ENCODE measurements around the gene BSCL2. TPM values are rescaled to one million over a fixed set of nuclear protein-coding genes. Genes with fewer than 3 reads are reported as not detected.

The BSCL2 gene
- total and polyA plus RNA-seq, 7 donors = 18.0 to 72.3 (median 46.8) TPM

- intact Hi-C loops (cut with DNase I) = loop anchor here (2.0 kb wide), 2 partner anchors 18 to 24 kb away; partner anchors contain the start of genes C11orf98 and CSKMT
- DNase-seq = peak; percentile 73
- 66 to 71% methylated on average over 32 of the region's 32 CpGs for WGBS, 2 donors
- TF ChIP-seq POLR2A (IDR thresholded peaks at IDR 0.05) (no peak), EP300 (IDR thresholded peaks at IDR 0.05) (no peak)
- Histone ChIP-seq H3K36me3 (peaks cover 11 to 52% (median 26%) of the 10 kb centered on the region in 4 donors), H3K27me3 (no peaks in the 10 kb centered on the region), H3K9me3 (no peaks in the 10 kb centered on the region), H3K4me3 (peak overlapping the region in 2 of 4 donors; percentile 89 to 98), H3K4me1 (peaks cover 0 to 40% (median 31%) of the 10 kb centered on the region in 4 donors), H3K27ac (peak overlapping the region; percentile 89 to 96 (median 94))
Observed at GRCh38 chr11:62646825-62647608, 60.2 kb downstream of the BSCL2 start.

DNA sequence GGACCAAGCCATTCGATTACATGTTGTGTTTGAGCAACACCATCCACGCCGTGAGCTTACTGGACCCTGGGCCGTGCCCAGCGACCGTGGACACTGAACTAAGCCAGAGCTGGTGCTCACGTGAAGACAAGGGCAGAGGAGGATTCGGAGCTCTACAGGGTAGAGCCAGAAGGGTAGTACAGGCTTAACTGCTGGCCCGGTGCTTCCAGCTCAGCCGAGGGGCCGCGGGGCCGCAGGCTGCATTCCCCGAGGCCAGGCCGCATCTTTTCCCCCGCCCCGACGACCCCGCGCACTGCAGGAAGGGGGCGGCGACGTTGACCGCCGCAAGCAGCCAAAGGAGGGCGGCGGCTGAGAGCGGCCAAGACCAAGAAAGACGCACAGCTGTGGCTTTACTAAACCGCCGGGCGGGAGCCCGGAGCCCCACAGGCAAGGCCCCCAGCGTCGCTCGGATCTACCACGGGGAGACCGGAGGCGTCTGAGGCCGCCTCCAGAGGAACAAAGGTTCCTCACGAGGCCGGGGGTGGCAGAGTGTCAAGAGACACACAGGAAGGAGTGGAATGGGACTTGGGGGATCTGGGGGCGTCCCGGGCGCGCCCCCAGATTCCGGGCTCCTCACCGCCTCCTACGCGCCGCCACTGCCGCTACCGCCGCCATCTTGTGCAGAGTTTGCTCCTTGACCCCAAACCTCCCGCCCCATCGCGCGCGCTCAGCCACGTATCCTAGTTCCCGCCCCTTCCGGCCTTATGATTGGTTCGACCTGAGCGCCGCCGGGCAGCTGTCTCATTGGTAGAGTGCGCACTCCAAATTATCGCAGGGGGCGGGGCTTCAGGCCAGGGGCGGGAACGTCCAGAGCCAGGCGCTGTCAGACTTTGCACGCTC is 61.0 kb downstream of the BSCL2 start, which contains the start of gene GANAB:
Gene GANAB (minus strand): TSS at position 668 of the 879 bp plus-strand sequence. CDS start 14 bp downstream, at position 654.
- DNase-seq = peak; percentile 100
- no peaks in the 10 kb centered on the region for H3K27me3 ChIP-seq
- no peaks in the 10 kb centered on the region for H3K9me3 ChIP-seq
- intact Hi-C loops (cut with DNase I) = loop anchor here (2.0 kb wide), 2 partner anchors 19 to 23 kb away; partner anchors contain the start of genes C11orf98 and CSKMT
- peak within 1 kb of the TSS; percentile 63 to 98 (median 86) for H3K4me3 ChIP-seq
- TF ChIP-seq, protein P1, sequence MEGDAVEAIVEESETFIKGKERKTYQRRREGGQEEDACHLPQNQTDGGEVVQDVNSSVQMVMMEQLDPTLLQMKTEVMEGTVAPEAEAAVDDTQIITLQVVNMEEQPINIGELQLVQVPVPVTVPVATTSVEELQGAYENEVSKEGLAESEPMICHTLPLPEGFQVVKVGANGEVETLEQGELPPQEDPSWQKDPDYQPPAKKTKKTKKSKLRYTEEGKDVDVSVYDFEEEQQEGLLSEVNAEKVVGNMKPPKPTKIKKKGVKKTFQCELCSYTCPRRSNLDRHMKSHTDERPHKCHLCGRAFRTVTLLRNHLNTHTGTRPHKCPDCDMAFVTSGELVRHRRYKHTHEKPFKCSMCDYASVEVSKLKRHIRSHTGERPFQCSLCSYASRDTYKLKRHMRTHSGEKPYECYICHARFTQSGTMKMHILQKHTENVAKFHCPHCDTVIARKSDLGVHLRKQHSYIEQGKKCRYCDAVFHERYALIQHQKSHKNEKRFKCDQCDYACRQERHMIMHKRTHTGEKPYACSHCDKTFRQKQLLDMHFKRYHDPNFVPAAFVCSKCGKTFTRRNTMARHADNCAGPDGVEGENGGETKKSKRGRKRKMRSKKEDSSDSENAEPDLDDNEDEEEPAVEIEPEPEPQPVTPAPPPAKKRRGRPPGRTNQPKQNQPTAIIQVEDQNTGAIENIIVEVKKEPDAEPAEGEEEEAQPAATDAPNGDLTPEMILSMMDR (IDR thresholded peaks at IDR 0.05) = no peak
- TF ChIP-seq POLR2A (IDR thresholded peaks at IDR 0.05) (peak; percentile 81 to 86), EP300 (IDR thresholded peaks at IDR 0.05) (no peak), POLR2AphosphoS5 (IDR thresholded peaks at IDR 0.05) (peak; percentile 83 to 97 (median 94))
- peaks cover 0 to 32% (median 23%) of the 10 kb centered on the region in 4 donors for H3K4me1 ChIP-seq
- WGBS, 2 donors = 0% methylated on average over 73 of the region's 73 CpGs
- peaks cover 11 to 53% (median 26%) of the 10 kb centered on the region in 4 donors for H3K36me3 ChIP-seq
- peak within 1 kb of the TSS; percentile 89 to 96 (median 94) for H3K27ac ChIP-seq

DNA sequence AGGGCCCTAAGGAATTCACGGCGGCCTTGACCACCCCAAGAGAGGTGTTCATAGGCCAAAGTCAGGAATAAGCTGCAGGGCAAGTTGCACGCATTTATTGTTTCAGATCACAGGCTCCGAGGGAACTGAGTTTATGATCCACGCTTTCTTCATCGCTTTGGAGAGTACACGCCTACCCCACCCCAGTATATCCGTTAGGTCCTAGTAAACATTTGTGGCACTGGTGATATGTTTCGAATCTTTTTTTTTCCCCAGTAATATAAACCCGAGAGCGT is 61.6 kb downstream of the BSCL2 start:
- Histone ChIP-seq H3K27ac (peak overlapping the region; percentile 89 to 96 (median 94)), H3K27me3 (no peaks in the 10 kb centered on the region), H3K36me3 (peaks cover 11 to 53% (median 26%) of the 10 kb centered on the region in 4 donors), H3K9me3 (no peaks in the 10 kb centered on the region), H3K4me3 (peak overlapping the region; percentile 63 to 98 (median 86)), H3K4me1 (peaks cover 0 to 32% (median 23%) of the 10 kb centered on the region in 4 donors)
- TF ChIP-seq EP300 (IDR thresholded peaks at IDR 0.05) = no peak
- TF ChIP-seq, protein P1 (IDR thresholded peaks at IDR 0.05) = no peak
- no peak for TF ChIP-seq POLR2A (IDR thresholded peaks at IDR 0.05)
- TF ChIP-seq POLR2AphosphoS5 (IDR thresholded peaks at IDR 0.05) = no peak
- 5 to 11% methylated on average over 11 of the region's 11 CpGs for WGBS, 2 donors
- DNase-seq = no peak
- intact Hi-C loops (cut with DNase I) = no loop called here

DNA sequence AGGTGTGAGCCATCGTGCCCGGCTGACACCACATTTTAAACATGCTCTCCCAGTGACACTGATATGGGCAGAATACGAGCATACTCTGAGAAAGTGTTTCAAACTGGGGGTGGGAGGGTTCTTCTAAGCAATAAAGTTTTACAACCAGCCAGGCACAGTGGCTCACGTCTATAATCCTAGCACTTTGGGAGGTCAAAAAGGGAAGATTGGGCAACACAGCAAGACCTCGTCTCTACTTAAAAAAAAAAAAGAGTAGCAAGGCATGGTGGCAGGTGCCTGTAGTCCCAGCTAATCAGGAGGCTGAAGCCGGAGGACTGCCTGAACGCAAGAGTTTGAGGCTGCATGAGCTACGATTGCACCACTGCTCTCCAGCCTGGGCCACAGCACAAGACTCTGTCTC is 63.0 kb downstream of the BSCL2 start:
- 54 to 79% methylated on average over 8 of the region's 8 CpGs for WGBS, 2 donors

More for the DNA sequence above, 63.0 kb downstream of the BSCL2 start:
- no peaks in the 10 kb centered on the region for H3K9me3 ChIP-seq
- peaks cover 5 to 51% (median 23%) of the 10 kb centered on the region in 4 donors for H3K36me3 ChIP-seq
- H3K4me1 ChIP-seq = peaks cover 0 to 32% (median 23%) of the 10 kb centered on the region in 4 donors
- H3K4me3 ChIP-seq = no peak overlapping the region
- peak overlapping the region in 1 of 4 donors; percentile 96 for H3K27ac ChIP-seq
- intact Hi-C loops (cut with DNase I) = no loop called here
- DNase-seq = no peak
- TF ChIP-seq POLR2AphosphoS5 (IDR thresholded peaks at IDR 0.05) = no peak
- TF ChIP-seq POLR2A (IDR thresholded peaks at IDR 0.05) = no peak
- TF ChIP-seq, protein P1 (IDR thresholded peaks at IDR 0.05) = no peak
- TF ChIP-seq EP300 (IDR thresholded peaks at IDR 0.05) = no peak
- no peaks in the 10 kb centered on the region for H3K27me3 ChIP-seq

Small RNAs within 50 kb of the gene (small RNA-seq; reads per million reads assigned to genes)
- gene SNORA57 = 0 reads per million in 3 donors

Other genes with a start within 250 kb of the BSCL2 start
- 1,000 to 10,000 TPM in 2 of 4 donors, 100 to 1,000 TPM in 2; 751 to 1,294 (median 1,065) TPM for gene AHNAK, start 160.6 kb downstream of the BSCL2 start, total RNA-seq
- 100 to 1,000 TPM in 1 of 3 donors, 10 to 100 TPM in 2; 82.3 to 141 (median 85.5) TPM for gene AHNAK, start 160.6 kb downstream of the BSCL2 start, polyA plus RNA-seq
- gene EEF1G, start 133.5 kb downstream of the BSCL2 start, total RNA-seq = 1,000 to 10,000 TPM; 1,344 to 1,788 (median 1,576) TPM
- gene EEF1G, start 133.5 kb downstream of the BSCL2 start, polyA plus RNA-seq = 1,000 to 10,000 TPM; 1,418 to 2,108 (median 1,957) TPM
- 1 to 10 TPM; 5.4 to 7.1 (median 6.2) TPM for gene TUT1, start 115.9 kb downstream of the BSCL2 start, total RNA-seq
- gene TUT1, start 115.9 kb downstream of the BSCL2 start, polyA plus RNA-seq = 10 to 100 TPM in 1 of 3 donors, 1 to 10 TPM in 2; 5.3 to 16.8 (median 6.0) TPM
- 10 to 100 TPM; 50.1 to 62.2 (median 58.1) TPM for gene MTA2, start 105.6 kb downstream of the BSCL2 start, total RNA-seq
- 10 to 100 TPM; 28.8 to 86.3 (median 36.1) TPM for gene MTA2, start 105.6 kb downstream of the BSCL2 start, polyA plus RNA-seq
- 10 to 100 TPM; 19.6 to 39.5 (median 30.2) TPM for gene EML3, start 94.6 kb downstream of the BSCL2 start, total RNA-seq
- 10 to 100 TPM; 10.6 to 50.7 (median 16.2) TPM for gene EML3, start 94.6 kb downstream of the BSCL2 start, polyA plus RNA-seq
- 10 to 100 TPM in 2 of 4 donors, 1 to 10 TPM in 2; 5.3 to 13.8 (median 10.1) TPM for gene ROM1, start 94.2 kb downstream of the BSCL2 start, total RNA-seq
- gene ROM1, start 94.2 kb downstream of the BSCL2 start, polyA plus RNA-seq = 10 to 100 TPM in 1 of 3 donors, 1 to 10 TPM in 2; 3.0 to 14.2 (median 3.2) TPM
- 10 to 100 TPM; 11.1 to 26.3 (median 16.8) TPM for gene B3GAT3, start 85.4 kb downstream of the BSCL2 start, total RNA-seq
- 10 to 100 TPM in 2 of 3 donors, 1 to 10 TPM in 1; 9.7 to 47.5 (median 11.4) TPM for gene B3GAT3, start 85.4 kb downstream of the BSCL2 start, polyA plus RNA-seq
- gene GANAB, start 60.8 kb downstream of the BSCL2 start, total RNA-seq = 100 to 1,000 TPM in 1 of 4 donors, 10 to 100 TPM in 3; 67.4 to 111 (median 77.9) TPM
- 100 to 1,000 TPM in 1 of 3 donors, 10 to 100 TPM in 2; 12.6 to 163 (median 37.9) TPM for gene GANAB, start 60.8 kb downstream of the BSCL2 start, polyA plus RNA-seq
- 10 to 100 TPM; 11.2 to 13.2 (median 12.1) TPM for gene INTS5, start 54.1 kb downstream of the BSCL2 start, total RNA-seq
- gene INTS5, start 54.1 kb downstream of the BSCL2 start, polyA plus RNA-seq = 10 to 100 TPM in 1 of 3 donors, 1 to 10 TPM in 2; 7.8 to 14.8 (median 8.8) TPM
- 10 to 100 TPM; 24.6 to 47.4 (median 26.9) TPM for gene C11orf98, start 42.2 kb downstream of the BSCL2 start, total RNA-seq
- gene C11orf98, start 42.2 kb downstream of the BSCL2 start, polyA plus RNA-seq = 100 to 1,000 TPM; 166 to 183 (median 176) TPM
- gene CSKMT, start 42.1 kb downstream of the BSCL2 start, total RNA-seq = 1 to 10 TPM; 2.9 to 6.1 (median 4.0) TPM
- 10 to 100 TPM in 1 of 3 donors, 1 to 10 TPM in 2; 1.2 to 19.4 (median 4.9) TPM for gene CSKMT, start 42.1 kb downstream of the BSCL2 start, polyA plus RNA-seq
- gene UQCC3, start 35.8 kb downstream of the BSCL2 start, total RNA-seq = 1 to 10 TPM; 4.9 to 9.7 (median 8.2) TPM
- 10 to 100 TPM; 15.8 to 19.8 (median 18.0) TPM for gene UQCC3, start 35.8 kb downstream of the BSCL2 start, polyA plus RNA-seq
- 1 to 10 TPM; 2.0 to 4.1 (median 3.7) TPM for gene LBHD1, start 35.2 kb downstream of the BSCL2 start, total RNA-seq
- 10 to 100 TPM in 1 of 3 donors, 1 to 10 TPM in 2; 3.0 to 12.9 (median 5.8) TPM for gene LBHD1, start 35.2 kb downstream of the BSCL2 start, polyA plus RNA-seq
- 100 to 1,000 TPM; 174 to 298 (median 199) TPM for gene UBXN1, start 28.4 kb downstream of the BSCL2 start, total RNA-seq
- 100 to 1,000 TPM; 132 to 188 (median 174) TPM for gene UBXN1, start 28.4 kb downstream of the BSCL2 start, polyA plus RNA-seq
- 10 to 100 TPM; 28.5 to 40.4 (median 32.1) TPM for gene LRRN4CL, start 17.9 kb downstream of the BSCL2 start, total RNA-seq
- 1 to 10 TPM in 2 of 3 donors, under 1 TPM in 1; 0.23 to 3.1 (median 3.0) TPM for gene LRRN4CL, start 17.9 kb downstream of the BSCL2 start, polyA plus RNA-seq
- gene GNG3, start 252 bp upstream of the BSCL2 start, total RNA-seq = 1 to 10 TPM in 3 of 4 donors, not detected in 1; 1.4 to 5.0 (median 2.8) TPM
- gene GNG3, start 252 bp upstream of the BSCL2 start, polyA plus RNA-seq = 1 to 10 TPM in 2 of 3 donors, not detected in 1; 1.2 to 2.7 TPM
- 10 to 100 TPM; 22.9 to 30.7 (median 25.3) TPM for gene HNRNPUL2, start 20.0 kb upstream of the BSCL2 start, total RNA-seq
- 10 to 100 TPM; 36.6 to 54.3 (median 37.5) TPM for gene HNRNPUL2, start 20.0 kb upstream of the BSCL2 start, polyA plus RNA-seq
- 10 to 100 TPM; 21.9 to 39.9 (median 24.2) TPM for gene TTC9C, start 21.1 kb upstream of the BSCL2 start, total RNA-seq
- gene TTC9C, start 21.1 kb upstream of the BSCL2 start, polyA plus RNA-seq = 10 to 100 TPM; 27.6 to 30.4 (median 27.7) TPM
- 10 to 100 TPM in 1 of 4 donors, 1 to 10 TPM in 3; 6.6 to 12.1 (median 7.7) TPM for gene ZBTB3, start 46.7 kb upstream of the BSCL2 start, total RNA-seq
- 1 to 10 TPM; 1.2 to 5.0 (median 1.8) TPM for gene ZBTB3, start 46.7 kb upstream of the BSCL2 start, polyA plus RNA-seq
- gene POLR2G, start 54.2 kb upstream of the BSCL2 start, total RNA-seq = 10 to 100 TPM; 42.7 to 59.5 (median 53.6) TPM
- gene POLR2G, start 54.2 kb upstream of the BSCL2 start, polyA plus RNA-seq = 100 to 1,000 TPM in 1 of 3 donors, 10 to 100 TPM in 2; 73.5 to 111 (median 95.5) TPM
- 10 to 100 TPM; 13.2 to 20.1 (median 16.7) TPM for gene TAF6L, start 64.0 kb upstream of the BSCL2 start, total RNA-seq
- gene TAF6L, start 64.0 kb upstream of the BSCL2 start, polyA plus RNA-seq = 10 to 100 TPM in 1 of 3 donors, 1 to 10 TPM in 2; 3.0 to 20.7 (median 9.0) TPM
- 10 to 100 TPM; 38.2 to 49.6 (median 43.0) TPM for gene TMEM179B, start 80.0 kb upstream of the BSCL2 start, total RNA-seq
- 10 to 100 TPM; 27.0 to 63.9 (median 38.4) TPM for gene TMEM179B, start 80.0 kb upstream of the BSCL2 start, polyA plus RNA-seq
- 10 to 100 TPM; 16.0 to 27.1 (median 24.1) TPM for gene TMEM223, start 84.6 kb upstream of the BSCL2 start, total RNA-seq
- gene TMEM223, start 84.6 kb upstream of the BSCL2 start, polyA plus RNA-seq = 10 to 100 TPM in 2 of 3 donors, 1 to 10 TPM in 1; 9.0 to 30.9 (median 15.5) TPM
- 10 to 100 TPM; 33.2 to 68.1 (median 43.0) TPM for gene NXF1, start 98.0 kb upstream of the BSCL2 start, total RNA-seq
- gene NXF1, start 98.0 kb upstream of the BSCL2 start, polyA plus RNA-seq = 10 to 100 TPM; 20.3 to 63.3 (median 22.8) TPM
- 10 to 100 TPM; 27.1 to 37.8 (median 31.2) TPM for gene STX5, start 124.6 kb upstream of the BSCL2 start, total RNA-seq
- gene STX5, start 124.6 kb upstream of the BSCL2 start, polyA plus RNA-seq = 10 to 100 TPM; 27.8 to 31.2 (median 28.9) TPM
- 1 to 10 TPM in 1 of 4 donors, not detected in 3; 2.1 TPM for gene TEX54, start 125.4 kb upstream of the BSCL2 start, total RNA-seq
- gene TEX54, start 125.4 kb upstream of the BSCL2 start, polyA plus RNA-seq = not detected
- gene WDR74, start 132.2 kb upstream of the BSCL2 start, total RNA-seq = 10 to 100 TPM; 22.8 to 39.7 (median 34.7) TPM
- gene WDR74, start 132.2 kb upstream of the BSCL2 start, polyA plus RNA-seq = 10 to 100 TPM; 11.6 to 47.6 (median 24.0) TPM
- gene SLC3A2, start 173.5 kb upstream of the BSCL2 start, total RNA-seq = 10 to 100 TPM; 44.0 to 70.4 (median 50.4) TPM
- gene SLC3A2, start 173.5 kb upstream of the BSCL2 start, polyA plus RNA-seq = 100 to 1,000 TPM in 1 of 3 donors, 10 to 100 TPM in 2; 16.8 to 128 (median 39.1) TPM
- gene CHRM1, start 213.9 kb upstream of the BSCL2 start, total RNA-seq = under 1 TPM; 0.16 to 0.55 (median 0.38) TPM
- gene CHRM1, start 213.9 kb upstream of the BSCL2 start, polyA plus RNA-seq = under 1 TPM in 1 of 3 donors, not detected in 2; 0.60 TPM

Data from sigmoid colon (tissue), 7 donors.